H1 (cell line): ENCODE data around the gene KIZ. TPM values are rescaled to one million over a fixed set of nuclear protein-coding genes. Genes with fewer than 3 reads are reported as not detected.

Experiments
- CBX8 ChIP-seq: fragments of 300-800, 300-1000 bp; sonication (generic); IDR thresholded peaks from 2 replicates; pipeline ENCODE4 v1.7.1; 2016; ENCODE audit warnings: low read depth, low read length, borderline replicate concordance
- RNF2 ChIP-seq: fragments of 200-900, 300-1000 bp; sonication (generic); IDR thresholded peaks from 2 replicates; pipeline ENCODE4 v1.7.1; 2016; ENCODE audit warnings: borderline replicate concordance, low read depth, mild to moderate bottlenecking, antibody characterized with exemption, low read length; ENCODE audit not compliant: poor library complexity, severe bottlenecking; ENCODE audit errors: missing control alignments
- polyA plus RNA-seq, 7 experiments: library from polyadenylated mRNA; depleted of rRNA in 3 of 7; stranded (reverse) in 5 of 7; unstranded in 2 of 7; fragments of >200 nt in 5 of 7; fragments of 200-250 nt in 2 of 7; gene quantifications; 1 replicate in 5 of 7; 2 replicates in 1 of 7; 4 replicates in 1 of 7; pipeline versions ENCODE4 v1.2.1 to v1.2.3, GENCODE V29; 2011 to 2013; ENCODE audit warnings: missing spikeins in 2 of 7, mixed read lengths in 2 of 7
- total RNA-seq: library from RNA; stranded (reverse); fragmentation: NEBNext Ultra II Directional; extraction: Animal tissue kit (Norgen Biotek cat#: 25700); gene quantifications from 2 replicates; pipeline ENCODE4 v1.2.1, GENCODE V29; 2021

The KIZ gene
- total and polyA plus RNA-seq, 2 of the 8 experiments (the other 6 are each of a cell fraction or from before 2014, with no cell fraction given): 13.0 to 51.7 TPM

- TF ChIP-seq CBX8 (no peak), RNF2 (peak; percentile 1)
These were observed 23.1 kb upstream of the KIZ start (continued) for GRCh38 chr20:21102603-21103311.
